HUES64 (cell line): ENCODE measurements around the gene HAPSTR1.

Experiments
- H3K27ac ChIP-seq: 2 replicates; pipeline ENCODE4 v1.7.0; 2013; ENCODE audit warnings: low read depth, low read length, inconsistent platforms
- H3K27me3 ChIP-seq: 2 replicates; pipeline ENCODE4 v1.6.1; 2013; ENCODE audit warnings: mild to moderate bottlenecking, low read length; ENCODE audit not compliant: insufficient read depth
- H3K36me3 ChIP-seq: 2 replicates; pipeline ENCODE4 v1.6.1; 2013; ENCODE audit warnings: mild to moderate bottlenecking, low read length; ENCODE audit not compliant: insufficient read depth
- H3K4me1 ChIP-seq: 2 replicates; pipeline ENCODE4 v1.6.1; 2013; ENCODE audit warnings: mild to moderate bottlenecking, low read length, moderate library complexity; ENCODE audit not compliant: insufficient read depth
- H3K4me3 ChIP-seq: 2 replicates; pipeline ENCODE4 v1.5.1; 2013; ENCODE audit warnings: mild to moderate bottlenecking, low read length, moderate library complexity
- H3K9ac ChIP-seq: 2 replicates; pipeline ENCODE4 v1.6.1; 2013; ENCODE audit warnings: mild to moderate bottlenecking, low read depth, low read length
- H3K9me3 ChIP-seq: 2 replicates; pipeline ENCODE4 v1.6.1; 2013; ENCODE audit warnings: low read depth, low read length; ENCODE audit not compliant: insufficient read depth
- WGBS: fragments of 150-250, 120-280 bp; methylation state at CpG from one replicate; pipeline ENCODE4 v1.1.7; 2013; ENCODE audit warnings: missing lambda C conversion rate; 5-methylcytosine and 5-hydroxymethylcytosine counted together

Gene HAPSTR1

DNA sequence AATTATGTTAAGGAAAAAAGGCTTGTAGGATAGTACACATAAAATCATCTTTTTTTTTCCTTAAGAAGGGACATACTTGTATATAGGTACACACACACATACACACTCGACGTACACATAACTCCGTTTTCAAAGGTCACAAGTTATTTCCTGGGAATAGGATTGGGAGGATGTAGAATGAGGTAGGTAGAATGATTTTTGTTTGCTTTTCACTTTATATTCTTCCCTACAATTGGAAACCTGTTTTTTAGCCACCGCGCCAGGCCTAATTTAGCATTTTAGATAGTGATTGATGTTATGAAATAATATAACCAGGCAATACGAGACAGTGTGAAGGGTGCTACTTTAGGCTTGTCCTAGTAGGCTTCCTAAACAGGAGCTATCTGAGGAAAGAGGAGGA is 1.8 kb upstream of the HAPSTR1 start:
- Histone ChIP-seq H3K4me3 (peak overlapping the region; percentile 84), H3K27ac (no peak overlapping the region), H3K4me1 (peaks cover 12% of the 10 kb centered on the region), H3K9me3 (no peaks in the 10 kb centered on the region), H3K27me3 (no peaks in the 10 kb centered on the region), H3K36me3 (peaks cover 16% of the 10 kb centered on the region), H3K9ac (peak overlapping the region; percentile 84)
- WGBS, result 80% methylated on average over 3 of the region's 6 CpGs

DNA sequence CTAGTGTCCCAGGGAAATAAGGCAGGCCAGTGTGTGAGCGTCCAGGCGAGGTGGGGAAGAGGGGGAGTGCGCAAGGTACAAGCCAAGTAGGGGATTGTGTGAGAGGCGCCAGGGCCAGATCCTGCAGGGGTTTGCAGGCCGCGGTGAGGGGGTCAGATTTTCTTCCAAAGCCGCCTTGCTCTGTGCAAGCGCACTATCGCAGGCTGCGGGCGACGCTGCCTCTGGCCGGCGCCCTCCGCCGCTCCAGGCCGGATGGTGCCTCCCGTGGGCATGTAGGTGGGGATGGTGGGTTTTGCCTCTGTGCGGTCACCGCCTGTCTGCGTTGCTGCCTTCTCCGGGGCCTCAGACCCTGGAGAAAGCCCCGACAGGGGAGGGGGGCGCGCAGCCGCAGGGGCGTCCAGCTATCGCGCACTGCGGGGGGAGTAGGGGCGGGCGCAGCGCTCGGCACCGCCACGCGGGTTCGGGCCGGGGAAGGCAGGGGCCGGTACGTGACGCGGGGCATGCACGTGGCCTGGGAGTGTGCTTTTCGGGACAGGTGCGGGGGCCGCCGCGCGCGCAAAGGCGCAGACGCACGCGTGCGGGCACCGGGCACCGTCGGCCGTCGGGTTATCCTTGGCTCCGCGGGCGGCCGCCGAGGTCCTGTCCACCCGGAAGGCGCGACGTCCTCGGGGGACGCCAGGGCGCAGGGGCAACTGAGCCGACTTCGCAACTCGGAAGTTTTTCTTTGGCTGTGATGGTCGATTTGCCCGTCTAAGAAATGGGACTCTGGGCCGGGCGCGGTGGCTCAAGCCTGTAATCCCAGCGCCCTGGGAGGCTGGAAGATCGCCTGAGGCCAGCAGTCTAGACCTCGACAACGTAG is 1.1 kb upstream of the HAPSTR1 start:
- Histone ChIP-seq H3K4me1 (peaks cover 19% of the 10 kb centered on the region), H3K4me3 (peak overlapping the region; percentile 84), H3K27ac (peak overlapping the region; percentile 83), H3K27me3 (no peaks in the 10 kb centered on the region), H3K9ac (peak overlapping the region; percentile 84), H3K9me3 (no peaks in the 10 kb centered on the region), H3K36me3 (peaks cover 23% of the 10 kb centered on the region)
- WGBS, result 1% methylated on average over 85 of the region's 85 CpGs

DNA sequence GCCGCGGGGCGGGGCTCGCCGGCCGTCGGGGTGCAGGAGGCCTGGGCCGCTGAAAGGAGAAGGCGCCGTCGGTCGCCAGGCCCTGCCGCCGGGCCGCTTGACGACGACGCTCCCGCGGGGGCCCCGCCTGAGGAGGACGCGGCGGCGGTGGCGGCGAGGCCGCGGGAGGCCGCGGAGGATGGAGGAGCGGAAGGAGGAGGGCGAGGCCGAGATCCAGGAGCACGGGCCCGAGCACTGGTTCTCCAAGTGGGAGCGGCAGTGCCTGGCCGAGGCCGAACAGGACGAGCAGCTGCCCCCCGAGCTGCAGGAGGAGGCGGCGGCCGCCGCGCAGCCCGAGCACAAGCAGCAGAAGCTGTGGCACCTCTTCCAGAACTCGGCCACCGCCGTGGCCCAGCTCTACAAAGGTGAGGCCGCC is 430 bp downstream of the HAPSTR1 start:
- peak overlapping the region; percentile 93 for H3K27ac ChIP-seq
- H3K4me1 ChIP-seq, result peaks cover 27% of the 10 kb centered on the region
- under 1% methylated on average over 51 of the region's 51 CpGs for WGBS
- peak overlapping the region; percentile 97 for H3K9ac ChIP-seq
- H3K27me3 ChIP-seq, result no peaks in the 10 kb centered on the region
- H3K9me3 ChIP-seq, result no peaks in the 10 kb centered on the region
- peaks cover 36% of the 10 kb centered on the region for H3K36me3 ChIP-seq
- H3K4me3 ChIP-seq, result peak overlapping the region; percentile 87

DNA sequence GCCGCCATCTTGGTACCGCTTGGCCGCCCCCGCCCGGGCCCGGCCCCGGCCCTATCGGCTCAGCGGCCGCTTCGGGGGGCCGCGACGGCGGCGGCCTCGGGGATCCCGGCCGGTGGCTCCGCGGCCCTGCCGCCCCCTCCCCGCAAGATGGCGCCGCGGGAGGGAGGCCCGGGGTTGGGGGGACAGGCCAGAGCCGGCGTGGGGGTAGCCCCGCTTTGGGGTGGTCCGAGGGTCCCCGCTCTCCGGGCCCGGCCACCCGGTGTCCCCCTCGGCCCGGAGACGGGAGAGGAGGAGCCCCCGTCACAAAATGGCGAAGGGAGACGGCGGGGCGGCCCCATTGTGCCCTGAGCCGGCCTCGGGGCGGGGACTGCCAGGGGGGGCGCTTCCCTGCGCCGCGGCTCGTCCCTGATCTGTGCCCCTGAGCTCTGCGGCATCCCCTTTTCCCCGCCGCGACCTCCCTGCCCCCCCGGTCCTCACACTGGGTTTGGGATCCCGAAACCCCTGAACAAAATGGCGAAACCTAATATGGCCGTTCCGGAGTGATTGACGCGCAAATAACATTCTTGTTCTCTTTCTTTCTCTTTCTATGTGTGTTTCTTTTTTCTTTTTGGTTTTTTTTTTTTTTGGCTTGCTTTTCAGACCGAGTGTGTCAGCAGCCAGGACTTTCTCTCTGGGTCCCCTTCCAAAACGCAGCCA is 986 bp downstream of the HAPSTR1 start:
- H3K4me3 ChIP-seq, result peak overlapping the region; percentile 87
- H3K9ac ChIP-seq, result peak overlapping the region; percentile 97
- H3K27me3 ChIP-seq, result no peaks in the 10 kb centered on the region
- peaks cover 39% of the 10 kb centered on the region for H3K36me3 ChIP-seq
- under 1% methylated on average over 62 of the region's 64 CpGs for WGBS
- H3K4me1 ChIP-seq, result peaks cover 30% of the 10 kb centered on the region
- H3K9me3 ChIP-seq, result no peaks in the 10 kb centered on the region
- H3K27ac ChIP-seq, result peak overlapping the region; percentile 93

DNA sequence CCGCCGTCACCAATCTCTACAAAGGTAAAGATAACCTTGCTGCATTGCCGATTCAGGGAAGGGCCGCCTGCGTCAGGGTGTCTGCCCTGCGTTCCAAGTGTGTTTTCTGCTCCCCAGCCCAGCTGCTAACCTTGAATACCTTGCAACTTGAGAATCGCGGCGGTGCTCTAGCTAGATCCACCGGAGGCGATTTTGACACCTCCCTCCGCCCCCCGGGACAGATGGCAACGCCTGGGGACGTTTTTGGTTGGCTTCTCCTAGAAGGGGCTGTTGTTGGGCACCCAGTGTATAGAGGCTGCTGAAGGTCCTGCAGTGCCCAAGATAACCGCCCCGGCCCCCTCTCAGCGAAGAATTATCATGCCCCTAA is 1.5 kb downstream of the HAPSTR1 start:
- peak overlapping the region; percentile 93 for H3K27ac ChIP-seq
- H3K4me1 ChIP-seq, result peaks cover 34% of the 10 kb centered on the region

DNA sequence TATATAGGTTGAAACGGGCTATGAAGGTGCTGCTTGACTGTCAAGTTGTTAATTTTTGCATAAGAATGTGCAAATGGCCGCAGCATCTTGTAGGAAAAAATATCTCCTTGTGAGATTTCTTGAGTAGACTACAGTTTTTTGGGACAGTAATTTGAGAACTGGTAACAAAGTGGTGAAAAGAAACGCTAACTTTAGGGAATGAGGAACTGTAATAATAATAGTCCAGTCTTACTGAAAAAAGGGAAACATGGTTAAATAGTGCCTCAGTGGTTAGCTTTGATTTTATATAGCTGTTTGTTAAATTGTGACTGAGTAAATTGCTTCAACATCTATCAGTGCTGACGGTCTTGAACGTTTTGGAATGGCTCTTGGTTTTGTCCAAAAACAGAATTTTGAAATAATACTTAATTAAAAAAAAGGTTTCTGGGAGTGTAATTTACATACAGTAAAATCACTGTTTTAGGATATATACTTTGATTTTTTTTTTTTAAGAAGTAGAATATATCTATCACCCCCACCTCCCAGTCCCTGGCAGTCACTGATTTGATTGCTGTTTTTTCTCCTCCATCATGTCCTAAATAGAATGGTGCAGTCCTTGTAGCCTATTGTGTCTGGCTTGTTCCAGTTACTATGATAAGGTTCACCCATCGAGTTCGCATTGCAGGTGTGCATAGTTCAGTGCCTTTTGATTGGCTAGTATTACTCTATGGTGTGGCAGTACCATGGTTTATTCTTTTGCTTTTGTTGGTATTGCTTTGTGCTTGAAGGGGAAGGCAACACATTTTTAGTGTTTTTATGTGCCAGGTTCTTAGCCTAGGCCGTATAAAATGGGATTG is 2.8 kb downstream of the HAPSTR1 start:
- Histone ChIP-seq H3K27ac (no peak overlapping the region), H3K9me3 (no peaks in the 10 kb centered on the region), H3K4me3 (peak overlapping the region; percentile 87), H3K27me3 (no peaks in the 10 kb centered on the region), H3K36me3 (peaks cover 51% of the 10 kb centered on the region), H3K4me1 (peaks cover 36% of the 10 kb centered on the region), H3K9ac (peak overlapping the region; percentile 97; the same call in 1 of the 2 replicates)
- WGBS, result 30% methylated on average over 8 of the region's 8 CpGs

More for the DNA sequence above, 1.5 kb downstream of the HAPSTR1 start:
- Histone ChIP-seq H3K36me3 (peaks cover 42% of the 10 kb centered on the region), H3K4me3 (peak overlapping the region; percentile 87), H3K27me3 (no peaks in the 10 kb centered on the region), H3K9me3 (no peaks in the 10 kb centered on the region), H3K9ac (peak overlapping the region; percentile 97)
- 2% methylated on average over 18 of the region's 18 CpGs for WGBS

DNA sequence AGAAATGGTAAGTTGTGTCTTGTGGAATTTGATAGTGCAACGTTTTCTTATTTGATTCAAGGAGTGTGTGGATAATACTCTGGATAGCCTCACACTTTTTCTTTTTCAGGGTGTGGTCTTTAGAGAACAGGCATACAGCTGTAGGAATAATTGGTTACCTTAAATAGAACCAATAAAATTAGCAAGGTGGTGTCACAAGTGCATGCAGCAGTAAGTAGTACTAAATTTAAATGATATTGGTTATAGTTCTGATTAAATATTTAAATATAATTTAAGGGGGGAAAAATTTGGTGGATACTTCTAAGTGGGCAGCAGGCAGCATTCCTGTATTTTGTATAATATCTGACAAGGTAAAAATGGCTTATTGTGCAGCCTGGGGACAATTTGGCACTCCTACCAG is 3.7 kb downstream of the HAPSTR1 start:
- peak overlapping the region; percentile 87 for H3K4me3 ChIP-seq
- H3K9ac ChIP-seq, result no peak overlapping the region
- WGBS, result 33% methylated on average over 1 of the region's 1 CpG
- H3K27ac ChIP-seq, result no peak overlapping the region
- no peaks in the 10 kb centered on the region for H3K9me3 ChIP-seq
- H3K27me3 ChIP-seq, result no peaks in the 10 kb centered on the region
- peaks cover 30% of the 10 kb centered on the region for H3K4me1 ChIP-seq
- H3K36me3 ChIP-seq, result peaks cover 59% of the 10 kb centered on the region

DNA sequence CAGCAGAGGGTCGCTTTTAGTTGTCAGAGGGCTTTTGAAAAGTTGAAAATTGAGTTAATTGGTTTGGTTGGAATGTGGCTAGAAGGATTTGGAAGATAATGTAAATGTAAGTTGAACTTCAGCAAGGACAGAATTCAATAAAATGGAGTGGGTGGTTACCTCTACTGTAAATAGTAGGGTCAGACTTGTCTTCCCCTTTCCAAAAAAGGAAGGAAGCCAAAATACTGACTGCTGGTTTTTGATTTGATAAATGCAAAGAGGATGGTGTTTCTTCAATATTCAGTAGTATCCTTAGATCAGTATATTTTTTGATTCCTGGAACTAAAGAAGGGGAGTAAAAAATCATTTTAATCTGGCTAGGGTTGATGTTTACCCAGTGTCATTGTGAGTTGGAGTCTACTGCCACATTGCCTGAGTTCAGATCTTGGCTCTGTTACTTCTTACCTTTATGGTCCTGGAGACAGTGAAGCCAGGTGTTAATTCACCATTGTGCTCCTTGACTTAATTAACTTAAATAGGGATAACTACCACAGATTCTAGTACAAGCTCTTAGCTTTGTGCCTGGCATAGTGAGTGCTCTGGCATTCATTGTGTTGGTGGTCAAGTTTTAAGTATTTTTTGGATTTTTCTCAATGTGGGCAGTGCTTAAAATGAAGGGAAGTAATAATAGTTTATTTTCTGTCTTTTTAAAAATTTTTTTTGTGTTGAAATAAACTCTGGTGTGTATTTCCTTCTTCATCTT is 4.4 kb downstream of the HAPSTR1 start:
- Histone ChIP-seq H3K36me3 (peaks cover 64% of the 10 kb centered on the region), H3K9ac (no peak overlapping the region), H3K9me3 (no peaks in the 10 kb centered on the region), H3K4me3 (peak overlapping the region; percentile 87), H3K27me3 (no peaks in the 10 kb centered on the region), H3K27ac (no peak overlapping the region), H3K4me1 (peaks cover 30% of the 10 kb centered on the region)
- WGBS, result 59% methylated on average over 1 of the region's 1 CpG

DNA sequence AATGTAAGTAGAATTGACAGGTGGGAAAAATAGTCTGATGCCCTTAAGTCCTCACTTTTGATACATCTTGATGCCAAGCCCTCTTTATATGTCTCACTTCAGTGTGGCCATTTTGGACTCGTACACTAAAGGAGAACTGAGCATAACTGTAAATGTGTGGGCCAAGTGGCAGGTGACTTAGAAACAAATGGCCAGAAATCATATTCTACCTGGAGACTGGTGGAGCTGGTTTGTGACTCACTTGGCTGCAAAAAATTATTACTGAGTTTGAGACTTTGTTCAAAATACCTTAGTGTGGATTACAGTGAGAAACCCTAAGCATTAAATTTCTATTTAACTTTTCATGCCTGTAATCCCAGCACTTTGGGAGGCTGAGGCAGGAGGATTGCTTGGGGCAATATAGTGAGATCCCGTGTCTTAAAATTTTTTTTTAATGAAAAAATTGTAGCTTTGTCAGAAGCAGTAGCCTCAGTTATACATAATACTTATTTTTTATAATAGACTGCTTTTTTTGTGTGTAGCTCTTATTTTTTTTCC is 5.0 kb downstream of the HAPSTR1 start:
- WGBS, result 89% methylated on average over 2 of the region's 2 CpGs
- no peaks in the 10 kb centered on the region for H3K27me3 ChIP-seq
- no peak overlapping the region for H3K27ac ChIP-seq
- H3K36me3 ChIP-seq, result peaks cover 71% of the 10 kb centered on the region
- H3K9ac ChIP-seq, result no peak overlapping the region
- no peaks in the 10 kb centered on the region for H3K9me3 ChIP-seq
- no peak overlapping the region for H3K4me3 ChIP-seq
- peaks cover 30% of the 10 kb centered on the region for H3K4me1 ChIP-seq
